A204.1 (cell line): ENCODE results near the gene SUPT3H.

ENCODE experiments used
- FAIRE-seq: peaks from 2 replicates; lab custom pipeline; 2012; peaks lifted over from hg19 to GRCh38; lab: Jason Lieb, UNC

The SUPT3H gene

DNA sequence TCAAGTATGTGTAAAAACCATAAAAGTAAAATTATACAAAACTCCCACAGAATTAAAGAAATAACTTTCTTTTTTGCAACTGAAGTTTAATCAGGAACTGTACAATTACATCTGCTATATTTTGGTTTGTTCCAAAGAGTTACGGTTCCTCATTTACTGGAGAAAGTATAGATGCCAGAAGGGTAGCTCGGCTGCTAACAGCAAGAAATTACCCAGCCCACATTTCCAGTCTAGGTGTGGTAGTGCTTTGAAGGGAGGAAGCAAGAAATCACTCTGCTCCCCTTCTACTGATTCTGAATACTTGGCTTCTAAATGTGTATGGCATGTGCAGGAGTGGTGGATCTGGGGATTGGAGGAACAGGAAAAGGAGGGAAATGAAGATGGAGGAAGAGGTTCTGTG, 549.0 kb downstream of the SUPT3H start:
- no peak for FAIRE-seq

DNA sequence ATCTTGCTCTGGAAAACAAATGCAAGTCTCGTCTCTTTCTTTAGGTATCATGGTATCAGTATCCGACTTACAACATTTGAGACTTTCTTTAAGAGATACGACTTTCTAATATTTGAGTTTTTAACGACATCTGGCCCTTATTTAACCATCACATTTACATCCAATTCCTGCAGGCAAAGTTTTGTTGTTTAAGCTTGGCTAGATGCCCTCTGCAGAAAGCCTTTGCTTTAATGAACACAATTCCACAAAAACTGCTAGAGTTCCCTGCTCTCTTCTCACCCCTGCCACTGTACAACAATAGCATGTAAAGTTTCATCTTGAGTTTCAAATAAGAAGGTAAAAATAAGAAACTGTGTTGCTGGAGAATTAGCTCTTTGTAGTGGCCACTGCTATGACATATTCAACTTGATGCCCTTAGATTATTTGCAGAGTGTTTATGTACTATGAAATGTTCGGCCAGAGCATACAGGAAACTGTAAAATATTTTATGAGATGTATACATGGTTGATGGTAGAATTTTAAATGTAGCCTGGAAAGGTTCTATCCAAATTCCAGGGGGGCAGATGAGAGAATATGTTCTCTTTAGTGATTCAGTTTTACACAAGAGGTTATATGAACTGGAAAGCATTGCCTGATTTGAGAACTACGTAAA, 551.6 kb downstream of the SUPT3H start:
- no peak for FAIRE-seq

DNA sequence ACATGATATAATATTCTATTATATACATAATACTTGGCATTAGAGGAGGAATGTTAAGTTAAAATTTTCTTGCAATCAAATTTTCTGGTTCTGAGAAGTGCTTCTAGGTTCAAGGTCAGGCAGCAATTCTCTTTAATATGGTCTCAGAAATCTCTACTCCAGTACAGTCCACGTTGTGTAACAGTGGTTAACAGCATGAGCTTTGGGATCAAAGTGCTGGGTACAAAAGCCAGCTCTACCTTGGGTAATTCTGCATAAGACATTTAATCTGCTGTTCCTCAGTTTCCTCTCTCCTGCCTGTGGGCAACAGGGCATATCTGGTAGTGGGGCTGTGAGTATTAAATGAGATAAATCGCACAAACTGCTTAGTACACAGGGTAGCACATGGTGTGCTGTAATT, 552.5 kb downstream of the SUPT3H start:
- no peak for FAIRE-seq

DNA sequence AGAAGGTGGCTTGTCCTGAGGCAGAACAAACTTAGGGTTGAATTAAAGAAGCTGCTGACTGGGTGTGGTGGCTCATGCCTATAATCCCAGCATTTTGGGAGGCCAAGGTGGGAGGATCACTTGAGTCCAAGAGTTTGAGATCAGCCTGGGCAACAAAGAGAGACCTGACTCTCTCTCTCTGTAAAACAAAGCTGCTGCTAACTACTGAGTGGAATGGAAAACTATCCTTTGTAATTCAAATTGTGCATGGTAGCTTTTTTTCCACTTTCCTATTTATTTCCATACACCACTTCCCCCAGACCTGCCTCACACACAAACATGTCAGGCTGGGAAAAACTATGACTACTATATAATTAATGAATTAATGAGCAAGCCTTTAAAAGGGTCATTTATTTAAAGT, 553.2 kb downstream of the SUPT3H start:
- FAIRE-seq, result no peak

DNA sequence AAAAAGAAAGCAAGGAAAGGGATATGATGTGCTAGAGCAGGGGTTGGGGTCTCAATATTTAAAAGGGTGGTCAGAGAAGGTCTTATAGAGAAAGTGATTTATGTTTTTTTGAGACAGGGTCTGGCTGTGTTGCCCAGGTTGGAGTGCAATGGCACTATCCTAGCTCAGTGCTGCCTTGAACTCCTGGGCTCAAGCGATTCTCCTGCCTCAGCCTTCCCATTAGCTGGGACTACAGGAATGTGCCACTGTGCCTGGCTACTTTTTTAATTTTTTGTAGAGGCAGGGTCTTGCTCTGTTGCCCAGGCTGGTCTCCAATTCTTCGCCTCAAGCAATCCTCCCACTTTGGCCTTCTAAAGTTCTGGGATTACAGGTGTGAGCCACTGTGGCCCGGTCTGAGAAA, 557.0 kb downstream of the SUPT3H start:
- FAIRE-seq, result no peak

DNA sequence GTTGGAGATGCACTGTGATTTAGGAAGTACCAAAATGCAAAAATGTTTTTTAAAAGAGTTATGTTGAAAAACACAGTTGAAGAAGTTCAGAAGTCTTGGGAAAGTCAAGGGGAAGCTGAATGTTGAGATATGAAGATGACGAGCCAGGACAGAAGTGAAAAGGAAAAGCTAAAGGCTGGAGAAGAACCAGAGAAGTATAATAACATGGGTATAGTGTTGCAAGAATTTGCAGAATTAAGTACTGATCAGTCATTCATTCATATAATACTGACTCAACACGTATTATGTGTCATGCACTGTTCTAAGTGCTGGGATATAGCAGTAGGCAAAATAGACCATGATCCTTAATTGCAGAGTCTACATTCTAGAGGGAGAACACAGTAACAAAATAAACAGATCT, 557.4 kb downstream of the SUPT3H start:
- no peak for FAIRE-seq

DNA sequence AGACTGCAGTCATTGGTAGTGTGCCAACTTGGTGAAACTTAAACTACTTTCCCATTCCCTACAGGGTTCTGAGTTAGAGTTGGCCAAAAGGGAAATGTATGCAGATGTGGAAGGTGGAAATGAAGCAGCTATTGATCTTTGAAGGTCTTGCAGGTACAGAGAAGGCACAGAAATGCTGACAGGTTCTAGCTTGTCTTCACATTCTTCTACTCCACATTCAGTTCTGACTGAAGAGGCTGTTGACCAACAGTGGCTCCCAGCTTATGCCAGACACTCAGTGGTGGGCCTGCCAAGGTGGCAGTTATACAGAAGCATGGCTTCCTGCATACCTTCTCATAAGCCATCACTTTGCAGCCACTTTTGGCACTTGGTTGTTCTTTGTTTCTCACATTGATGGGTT, 566.3 kb downstream of the SUPT3H start:
- FAIRE-seq, result no peak

DNA sequence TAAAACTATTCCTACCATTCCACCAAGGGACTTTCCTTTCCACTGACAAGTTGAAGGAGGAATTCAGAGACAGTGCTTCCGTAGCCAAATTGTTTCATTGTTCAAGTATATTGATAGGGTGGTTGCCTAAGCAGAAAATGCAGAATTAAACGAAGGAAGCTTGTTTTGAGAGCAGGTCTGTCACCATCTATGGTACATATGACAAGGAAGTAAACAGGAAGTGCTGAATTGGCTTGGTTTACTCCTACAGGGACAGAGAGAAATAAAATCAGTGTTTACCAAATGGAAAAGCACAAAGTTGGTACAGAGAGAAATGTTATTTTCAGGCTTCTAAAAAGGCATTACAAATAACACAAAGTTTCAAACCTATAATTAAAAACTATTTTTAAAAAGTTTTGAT, 568.5 kb downstream of the SUPT3H start:
- FAIRE-seq, result no peak

DNA sequence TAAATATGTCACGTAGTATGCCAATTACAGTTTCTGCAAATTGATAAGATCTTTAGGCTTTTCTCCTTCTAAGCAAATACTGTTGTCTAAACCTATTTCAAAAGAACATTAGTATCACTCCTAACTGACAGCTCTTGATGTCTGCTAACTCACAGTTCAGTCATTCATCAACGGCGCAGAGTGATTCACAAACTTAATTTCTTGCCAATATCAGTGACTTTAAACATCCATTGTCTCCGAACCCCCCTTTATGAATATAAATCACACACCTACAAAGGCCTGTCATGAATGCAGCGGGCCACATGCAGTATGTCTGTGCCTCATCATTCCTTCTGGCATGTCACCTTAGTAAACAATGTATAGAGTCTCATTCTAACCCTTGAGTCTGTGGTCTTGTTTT, 569.6 kb downstream of the SUPT3H start:
- no peak for FAIRE-seq

DNA sequence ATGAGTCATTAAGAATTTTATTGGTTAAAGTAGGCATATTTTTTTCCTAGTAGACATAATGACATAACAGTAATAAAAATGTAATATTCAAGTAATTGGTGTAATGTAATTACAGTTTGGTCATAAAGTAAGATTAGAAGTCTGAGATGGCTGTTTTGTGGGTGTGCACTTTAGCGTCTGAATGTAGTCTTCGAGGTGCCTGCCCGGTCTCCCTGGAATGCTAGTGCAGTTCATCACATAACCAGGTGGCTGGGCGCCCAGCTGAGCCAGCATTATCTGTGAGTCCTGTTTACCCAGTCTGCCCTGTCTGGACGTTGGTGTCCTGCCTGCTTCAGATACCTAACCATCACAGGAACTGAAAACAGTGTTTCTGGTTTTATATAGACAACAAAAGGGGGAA, 571.1 kb downstream of the SUPT3H start:
- FAIRE-seq, result no peak

DNA sequence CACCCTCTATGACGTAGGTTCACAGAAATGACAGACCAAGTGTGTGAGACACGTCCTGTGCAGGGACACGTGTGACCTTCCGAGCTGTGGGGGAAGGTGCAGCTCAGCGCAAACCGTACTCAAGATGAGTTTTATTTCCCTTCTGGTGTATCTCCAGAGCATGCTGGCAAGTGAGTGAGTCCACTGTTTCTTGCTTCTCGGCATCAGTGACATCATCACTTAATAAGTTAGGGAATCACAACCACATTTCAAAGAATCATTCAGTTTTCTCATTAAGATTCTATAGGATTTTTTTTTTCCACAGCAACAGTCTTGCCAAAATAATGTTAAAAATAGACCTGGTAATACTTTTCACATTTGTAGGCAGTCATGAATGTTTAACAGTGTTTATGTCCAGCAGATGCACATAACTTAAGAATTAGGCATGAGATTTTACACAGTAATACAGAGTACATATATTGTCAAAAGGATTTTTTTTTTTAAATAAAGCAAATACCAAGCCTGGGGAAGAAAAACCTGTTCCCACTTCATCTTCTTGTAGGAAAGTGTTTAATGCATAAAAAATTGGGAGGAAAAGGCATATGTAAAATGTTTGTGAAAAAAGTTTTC, 572.4 kb downstream of the SUPT3H start:
- no peak for FAIRE-seq

DNA sequence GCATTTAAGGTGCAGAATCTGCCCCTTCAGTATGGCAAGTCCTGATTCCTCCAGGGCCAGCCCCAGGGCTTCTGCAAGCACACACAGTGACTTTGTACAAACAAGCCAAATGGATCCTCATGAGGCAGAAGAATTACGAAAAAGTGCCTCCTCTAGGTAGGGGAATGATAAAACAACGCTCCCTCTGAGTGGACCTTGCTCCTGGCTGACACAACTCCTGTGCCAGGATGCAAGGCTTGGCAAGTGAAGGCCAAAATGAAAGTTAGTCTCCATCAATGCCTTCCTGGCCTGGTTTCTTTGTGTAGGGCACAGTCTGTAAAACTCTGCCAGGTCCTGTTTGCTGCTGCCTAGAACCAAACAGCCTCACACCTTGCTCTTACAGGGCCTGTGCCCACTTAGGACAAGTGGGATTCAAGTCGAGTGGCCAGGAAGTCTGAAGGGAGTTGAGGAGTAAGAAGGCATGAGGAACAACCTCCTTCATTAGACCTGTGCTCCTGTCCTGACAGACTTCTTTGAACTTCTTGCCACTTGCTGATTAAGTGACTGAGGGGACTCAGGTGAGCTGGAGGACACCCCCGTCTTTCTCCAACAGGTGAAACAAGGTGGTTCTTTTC, 573.1 kb downstream of the SUPT3H start:
- FAIRE-seq, result no peak

DNA sequence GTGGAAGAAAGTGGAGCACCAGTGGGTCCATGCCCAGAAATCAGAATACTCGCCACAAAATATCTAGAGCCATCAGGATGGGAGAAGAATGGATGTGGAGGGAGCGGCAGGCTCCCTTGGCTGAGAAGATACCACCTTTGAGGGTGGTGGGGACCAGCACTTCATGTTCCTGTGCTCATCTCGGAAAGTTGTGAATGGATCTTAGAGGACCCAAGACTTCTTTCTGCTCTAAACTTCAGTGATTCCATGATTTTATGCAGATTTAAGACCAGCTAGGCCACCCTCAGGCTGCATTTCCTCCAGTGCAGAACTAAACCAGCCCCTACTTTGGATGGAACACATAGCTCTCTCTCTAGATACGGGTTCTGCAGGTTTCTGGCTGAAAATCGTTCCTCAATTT, 573.7 kb downstream of the SUPT3H start:
- no peak for FAIRE-seq

DNA sequence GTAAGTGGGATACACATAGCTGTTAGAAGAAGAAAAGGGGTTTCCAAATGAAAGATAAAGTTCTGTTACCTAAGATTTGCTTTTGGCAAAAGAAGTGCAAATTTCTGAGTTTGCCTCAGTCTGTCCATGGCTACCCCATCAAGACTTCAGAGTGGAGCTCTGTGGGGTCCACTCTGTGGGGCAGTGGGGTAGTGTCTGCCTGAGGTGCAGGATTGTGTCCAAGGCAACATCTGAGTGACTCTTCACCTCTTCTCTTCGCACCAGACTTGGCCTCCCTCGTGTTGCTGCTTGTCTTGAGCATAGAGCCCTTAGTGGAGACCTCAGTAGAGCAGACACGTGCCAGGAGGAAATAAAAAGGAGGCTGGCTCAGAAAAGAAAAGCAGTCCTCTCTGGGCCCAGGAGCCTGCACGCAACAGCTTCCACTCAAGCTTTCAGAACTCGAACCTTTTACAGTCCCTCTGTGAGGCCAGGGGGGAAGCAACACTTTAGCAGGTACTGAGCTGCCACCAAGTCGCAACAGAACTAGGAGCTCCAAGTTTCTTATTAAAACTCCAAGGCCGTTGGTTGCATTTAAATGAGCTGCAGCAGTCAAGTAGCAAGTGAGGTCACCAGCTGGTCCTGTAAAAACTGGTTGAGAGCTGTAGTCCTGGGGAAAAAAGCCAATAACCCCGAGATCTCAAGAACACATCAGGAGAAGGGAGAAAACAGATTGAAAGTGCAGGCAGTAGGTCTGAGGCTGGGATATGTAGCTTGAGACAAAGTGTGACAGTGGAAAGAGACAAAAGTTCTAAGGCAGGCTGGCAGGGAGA, 576.7 kb downstream of the SUPT3H start:
- FAIRE-seq, result no peak

DNA sequence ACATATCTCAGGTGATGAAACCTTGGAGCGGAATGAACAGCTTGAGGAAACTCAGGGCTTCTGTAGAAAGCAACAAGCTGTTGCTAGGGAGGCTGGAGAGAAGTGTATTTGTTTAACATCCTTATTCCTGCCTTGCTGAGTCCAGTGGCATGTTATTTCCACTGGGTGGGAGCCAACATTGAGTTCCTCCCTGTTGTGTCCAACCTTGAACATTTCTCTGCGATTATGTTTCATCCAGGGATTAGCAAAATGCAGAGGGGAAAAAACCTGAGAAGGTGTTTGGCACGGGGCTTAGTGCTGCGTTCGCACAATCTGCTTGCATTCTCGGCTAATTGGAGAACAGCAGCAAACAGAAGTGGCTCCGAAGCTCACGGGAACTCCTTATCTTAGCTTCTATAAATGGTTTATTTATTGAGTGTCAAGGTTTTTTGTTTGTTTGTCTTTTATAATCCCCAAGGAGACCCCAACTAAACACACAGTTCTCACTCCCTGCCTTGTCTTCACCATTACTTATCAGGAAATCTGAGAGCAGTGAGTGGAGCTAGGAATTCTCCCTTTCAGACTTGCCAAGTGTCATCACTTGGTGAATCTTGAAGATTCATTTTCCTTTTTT, 577.5 kb downstream of the SUPT3H start:
- FAIRE-seq, result no peak

DNA sequence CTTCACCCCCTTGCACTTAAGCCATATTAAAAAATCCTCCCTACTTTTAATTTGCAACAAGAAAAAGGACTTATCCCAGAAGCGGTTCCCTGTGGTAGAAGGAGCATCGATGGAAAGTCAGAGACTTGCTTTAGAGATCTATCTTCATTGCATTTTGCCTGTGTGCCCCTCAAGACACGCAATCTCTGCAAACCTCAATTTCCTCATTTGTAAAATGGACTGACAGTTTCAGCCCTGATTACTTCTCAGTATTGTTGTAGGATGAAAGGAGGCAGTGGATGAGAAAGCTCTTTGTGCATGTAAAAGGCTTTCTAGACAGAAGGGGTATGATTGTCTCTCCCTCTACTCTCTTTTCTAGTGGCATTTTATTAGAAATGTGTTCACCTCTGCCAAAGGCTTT, 580.0 kb downstream of the SUPT3H start:
- FAIRE-seq, result no peak

DNA sequence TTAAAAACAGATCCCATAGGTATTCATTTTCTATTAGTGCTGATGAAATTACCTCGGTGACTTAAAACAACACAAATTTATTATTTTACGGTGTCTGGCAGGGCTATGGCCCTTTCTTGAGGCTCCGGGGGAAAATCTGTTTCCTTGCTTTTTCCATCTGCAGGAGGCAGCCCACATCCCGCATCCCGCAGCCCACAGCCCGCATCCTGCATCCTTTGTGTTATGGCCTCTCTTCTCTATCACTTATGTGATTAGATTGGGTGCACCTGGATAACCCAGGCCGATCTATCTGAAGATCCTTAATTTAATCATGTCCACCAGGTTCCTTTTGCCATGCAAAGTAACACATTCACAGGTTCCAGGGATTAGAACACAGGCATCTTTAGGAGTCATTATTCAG, 582.4 kb downstream of the SUPT3H start:
- no peak for FAIRE-seq

DNA sequence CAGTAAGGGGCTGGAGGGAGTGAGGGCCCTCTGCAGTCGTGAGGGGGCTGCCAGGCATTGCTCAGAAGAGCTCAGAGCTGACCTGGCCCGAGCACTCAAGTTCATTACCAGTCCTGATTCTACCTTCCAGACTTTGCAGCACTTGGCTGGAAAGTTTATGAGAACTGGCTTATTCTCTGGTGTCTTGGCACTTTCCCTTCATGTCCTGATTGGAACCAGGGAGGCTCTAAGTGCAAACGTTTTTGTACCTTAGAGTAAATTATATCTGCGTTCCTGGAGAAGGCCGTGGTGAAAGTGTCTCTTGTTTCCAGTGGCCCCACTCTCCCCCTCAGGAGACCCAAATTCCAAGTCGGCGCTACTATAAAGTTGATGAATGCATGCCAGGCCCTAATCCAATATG, 587.9 kb downstream of the SUPT3H start:
- FAIRE-seq, result no peak

DNA sequence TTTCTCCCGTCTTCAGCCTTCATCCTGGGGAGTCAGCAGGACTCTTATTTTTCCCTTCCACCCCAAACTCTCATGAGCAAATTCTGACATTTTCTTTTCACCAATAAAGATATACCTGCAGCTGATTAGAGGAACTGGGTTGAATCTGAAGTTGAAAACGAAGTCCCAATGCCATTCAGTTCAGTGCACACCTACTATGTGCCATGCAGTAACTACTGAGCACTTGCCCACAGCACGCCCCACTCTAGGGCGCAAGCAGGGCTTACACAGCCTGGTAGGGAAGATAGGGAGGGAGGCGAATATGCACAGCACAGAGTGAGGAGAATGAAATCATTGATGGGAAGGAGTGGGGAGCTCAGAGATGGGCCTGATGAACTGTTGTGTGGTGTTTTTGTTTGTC, 588.7 kb downstream of the SUPT3H start:
- no peak for FAIRE-seq

DNA sequence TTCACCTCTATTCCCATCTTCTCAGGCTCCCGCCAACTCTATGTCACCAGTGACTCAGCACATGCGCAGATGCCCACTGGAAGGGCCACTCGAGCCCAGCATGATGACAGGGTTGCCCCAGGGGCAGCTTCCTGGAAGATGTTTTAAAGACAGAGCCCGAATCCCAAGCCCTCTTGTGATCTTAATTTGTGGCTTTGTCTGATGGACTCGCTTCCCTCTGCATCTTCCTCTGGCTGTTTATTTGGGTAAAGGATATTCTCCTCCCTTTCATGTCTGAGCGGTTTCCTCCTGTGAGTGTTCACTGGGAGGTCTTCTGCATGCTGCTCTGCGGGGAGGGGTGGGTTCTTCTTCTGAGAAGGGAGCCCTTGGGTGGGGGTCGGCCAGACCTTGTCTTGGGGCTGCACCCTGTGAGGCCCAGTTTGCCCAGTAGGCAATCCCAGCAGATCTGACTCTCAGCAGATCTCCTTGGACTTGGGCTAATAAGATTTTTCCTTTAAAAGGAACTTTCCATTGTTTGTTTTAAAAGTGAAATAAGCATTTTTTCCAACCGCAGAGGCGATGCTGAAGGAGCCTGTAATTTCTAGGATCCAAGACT, 589.2 kb downstream of the SUPT3H start:
- no peak for FAIRE-seq

DNA sequence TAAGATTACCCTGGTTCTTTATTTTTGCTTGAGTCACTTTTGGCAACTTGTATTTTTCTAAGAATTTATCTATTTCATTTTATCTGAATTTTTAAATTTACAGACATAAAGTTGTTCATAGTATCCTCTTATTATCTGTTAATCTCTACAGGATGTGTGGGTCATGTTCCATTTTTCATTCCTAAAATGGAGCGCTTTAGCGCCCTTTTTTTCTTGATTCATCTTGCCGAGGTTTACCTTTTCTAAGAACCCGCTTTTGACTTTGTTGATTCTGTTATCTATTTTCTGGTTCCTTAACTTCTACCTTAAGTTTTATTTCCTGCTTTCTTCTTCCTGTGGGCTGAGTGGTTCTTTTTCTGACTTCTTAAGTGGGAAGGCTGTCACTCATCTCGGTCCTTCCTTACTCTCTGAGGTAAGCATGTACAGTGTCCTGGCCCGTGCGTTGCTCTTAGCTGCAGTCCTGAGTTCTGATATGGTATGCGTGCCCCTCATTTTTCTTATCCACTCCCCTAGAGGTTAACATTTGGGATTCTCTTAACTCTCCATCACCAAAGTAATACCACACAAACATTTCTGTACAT, 590.4 kb downstream of the SUPT3H start:
- FAIRE-seq, result no peak

DNA sequence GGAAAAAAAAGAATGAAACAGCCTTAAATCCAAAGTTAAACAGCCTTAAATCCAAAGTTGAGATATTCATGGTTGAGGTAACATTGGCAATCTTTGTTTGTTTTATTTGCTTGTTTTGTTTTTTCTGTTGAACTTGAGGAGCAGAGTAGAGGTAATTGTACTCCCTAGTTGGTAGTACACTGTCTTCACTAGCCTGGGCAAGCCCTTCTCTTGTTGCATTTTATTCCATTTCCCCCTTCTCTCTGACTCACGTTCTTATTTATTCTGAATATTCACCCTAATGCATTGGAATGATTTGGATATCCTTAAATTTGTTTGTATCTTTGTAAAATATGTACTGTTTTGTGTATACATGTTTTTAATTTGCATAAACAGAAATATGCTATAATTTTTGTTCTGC, 592.6 kb downstream of the SUPT3H start:
- FAIRE-seq, result no peak
